Trophoblast cell (in vitro differentiated cells and primary cell): Measurements from ENCODE around the gene NUDT8.

Source experiments
- DNase-seq, 2 donors: peaks; one replicate each; pipeline ENCODE4 v3.0.0-alpha.2; 2016
- H2AFZ ChIP-seq: 2 replicates; pipeline ENCODE4 v1.6.1; 2013; ENCODE audit warnings: low read length, moderate library complexity, mild to moderate bottlenecking; ENCODE audit not compliant: insufficient read depth, poor library complexity
- H2AK5ac ChIP-seq: 2 replicates; pipeline ENCODE4 v1.6.1; 2013; ENCODE audit warnings: mild to moderate bottlenecking, low read length
- H2BK120ac ChIP-seq: 2 replicates; pipeline ENCODE4 v1.6.1; 2013; ENCODE audit warnings: low read length, mild to moderate bottlenecking, moderate library complexity; ENCODE audit not compliant: insufficient read depth, poor library complexity
- H2BK12ac ChIP-seq: 2 replicates; pipeline ENCODE4 v1.6.1; 2013; ENCODE audit warnings: mild to moderate bottlenecking, low read length, moderate library complexity
- H2BK5ac ChIP-seq: 2 replicates; pipeline ENCODE4 v1.6.1; 2013; ENCODE audit warnings: low read length, low read depth, moderate library complexity, mild to moderate bottlenecking; ENCODE audit not compliant: poor library complexity
- H3K14ac ChIP-seq: 2 replicates; pipeline ENCODE4 v1.6.1; 2013; ENCODE audit warnings: mild to moderate bottlenecking, low read length
- H3K18ac ChIP-seq: 2 replicates; pipeline ENCODE4 v1.6.1; 2013; ENCODE audit warnings: mild to moderate bottlenecking, low read length
- H3K23ac ChIP-seq: 2 replicates; pipeline ENCODE4 v1.6.1; 2013; ENCODE audit warnings: low read length
- H3K27ac ChIP-seq: 2 replicates; pipeline ENCODE4 v1.5.1; 2013; ENCODE audit warnings: low read depth, mild to moderate bottlenecking, inconsistent platforms, low read length, moderate library complexity
- H3K27me3 ChIP-seq: 2 replicates; pipeline ENCODE4 v1.6.1; 2013; ENCODE audit warnings: inconsistent platforms, mild to moderate bottlenecking, low read length, moderate library complexity; ENCODE audit not compliant: insufficient read depth
- H3K36me3 ChIP-seq, 2 experiments: 1 replicate in 1 of 2; 2 replicates in 1 of 2; pipeline ENCODE4 v1.6.1; 2013; ENCODE audit warnings: low read length in 2 of 2, mild to moderate bottlenecking in 2 of 2, moderate library complexity in 1 of 2; ENCODE audit not compliant: insufficient read depth in 2 of 2, control insufficient read depth in 1 of 2
- H3K4ac ChIP-seq: 2 replicates; pipeline ENCODE4 v1.6.1; 2013; ENCODE audit warnings: low read depth, mild to moderate bottlenecking, low read length, moderate library complexity
- H3K4me1 ChIP-seq, 2 experiments: 1 replicate in 1 of 2; 2 replicates in 1 of 2; pipeline ENCODE4 v1.6.1; 2013; ENCODE audit warnings: low read length in 2 of 2, mild to moderate bottlenecking in 2 of 2, moderate library complexity in 1 of 2; ENCODE audit not compliant: insufficient read depth in 2 of 2, control insufficient read depth in 1 of 2
- H3K4me2 ChIP-seq: 2 replicates; pipeline ENCODE4 v1.6.1; 2013; ENCODE audit warnings: inconsistent platforms, mild to moderate bottlenecking, low read length, moderate library complexity
- H3K4me3 ChIP-seq: 2 replicates; pipeline ENCODE4 v1.5.1; 2013; ENCODE audit warnings: mild to moderate bottlenecking, low read depth, low read length, inconsistent platforms
- H3K79me1 ChIP-seq: one replicate; pipeline ENCODE4 v1.6.1; 2013; ENCODE audit warnings: low read length
- H3K79me2 ChIP-seq: 2 replicates; pipeline ENCODE4 v1.6.1; 2013; ENCODE audit warnings: low read length, mild to moderate bottlenecking; ENCODE audit not compliant: control insufficient read depth, insufficient read depth, poor library complexity
- H3K9ac ChIP-seq: 2 replicates; pipeline ENCODE4 v1.6.1; 2013; ENCODE audit warnings: mild to moderate bottlenecking, low read length
- H3K9me3 ChIP-seq: 2 replicates; pipeline ENCODE4 v1.6.1; 2013; ENCODE audit warnings: low read depth, mild to moderate bottlenecking, control low read depth, inconsistent platforms, low read length; ENCODE audit not compliant: insufficient read depth
- H4K12ac ChIP-seq: 2 replicates; pipeline ENCODE4 v1.6.1; 2013; ENCODE audit warnings: low read depth, mild to moderate bottlenecking, low read length, moderate library complexity
- H4K8ac ChIP-seq: 2 replicates; pipeline ENCODE4 v1.6.1; 2013; ENCODE audit warnings: low read depth, mild to moderate bottlenecking, low read length, moderate library complexity
- H4K91ac ChIP-seq: one replicate; pipeline ENCODE4 v1.6.1; 2013; ENCODE audit warnings: low read depth, mild to moderate bottlenecking, low read length, moderate library complexity
- WGBS: extraction: QIAGEN DNeasy Blood & Tissue Kit; methylation state at CpG from one replicate; pipeline ENCODE4 v1.1.7; 2013; ENCODE audit warnings: missing lambda C conversion rate; ENCODE audit not compliant: insufficient read length, insufficient coverage; ENCODE audit errors: extremely low coverage; 5-methylcytosine and 5-hydroxymethylcytosine counted together

Gene NUDT8

GRCh38 chr11:67635231-67635521, 5.4 kb upstream of the NUDT8 start:
- Histone ChIP-seq H3K23ac (no peak overlapping the region), H4K91ac (no peak overlapping the region), H3K79me1 (peaks cover 4% of the 10 kb centered on the region), H3K79me2 (no peaks in the 10 kb centered on the region), H3K4me2 (no peak overlapping the region), H2BK120ac (no peak overlapping the region), H2BK12ac (no peak overlapping the region), H3K4ac (no peak overlapping the region), H2AK5ac (no peak overlapping the region), H3K27ac (no peak overlapping the region), H3K9ac (no peak overlapping the region), H3K9me3 (peaks cover 7% of the 10 kb centered on the region), H2AFZ (no peak overlapping the region), H3K18ac (no peak overlapping the region), H3K4me1 (peaks cover 4 to 5% of the 10 kb centered on the region in 2 experiments), H4K8ac (no peak overlapping the region), H3K27me3 (no peaks in the 10 kb centered on the region), H3K36me3 (no peaks in the 10 kb centered on the region), H3K4me3 (no peak overlapping the region), H2BK5ac (no peak overlapping the region), H4K12ac (no peak overlapping the region), H3K14ac (no peak overlapping the region)
- no peak for DNase-seq
- WGBS: no CpG with 5 or more reads among the region's 4 CpGs

DNA sequence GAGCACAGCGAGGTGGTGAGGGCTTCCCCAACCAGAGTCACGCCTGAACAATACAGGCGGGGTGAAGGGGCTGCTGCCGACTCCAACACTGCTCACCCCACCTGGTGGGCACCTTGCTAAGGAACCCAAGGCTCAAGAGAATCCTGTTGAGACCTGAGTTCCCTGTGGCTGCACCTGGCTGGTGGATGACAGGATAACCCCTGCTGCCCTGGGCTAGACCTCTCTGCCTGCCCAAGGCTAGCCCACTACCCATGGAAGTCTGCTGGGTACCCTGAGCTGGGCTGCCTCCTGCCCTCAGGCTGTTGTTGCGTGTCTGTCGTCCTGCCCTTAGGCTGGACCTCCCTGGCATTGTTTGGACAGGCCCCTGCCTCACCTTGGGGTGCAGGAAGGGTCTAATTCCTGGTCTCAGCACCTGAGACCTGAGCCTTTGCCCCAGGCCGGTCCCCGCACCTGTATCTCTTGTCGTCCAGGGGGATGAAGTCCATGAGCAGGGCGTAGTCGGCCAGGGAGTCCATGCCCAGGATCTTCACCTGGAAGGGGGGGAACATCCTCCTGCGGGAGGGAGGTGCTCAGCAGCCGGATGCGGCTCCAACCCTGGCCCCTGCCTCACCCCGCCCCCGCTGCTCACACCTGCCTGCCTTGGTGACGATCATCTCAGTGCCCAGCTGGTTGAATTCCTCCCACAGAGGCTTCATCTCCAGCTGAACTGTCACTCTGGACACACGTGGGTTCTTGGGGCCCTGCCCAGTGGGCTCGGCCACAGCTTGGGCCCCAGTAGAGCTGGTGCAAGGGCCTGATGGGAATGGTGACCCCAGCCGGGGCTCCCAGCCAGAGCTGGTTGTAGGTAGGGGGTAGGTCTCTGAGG, 4.9 kb upstream of the NUDT8 start:
- Histone ChIP-seq H3K4me3 (no peak overlapping the region), H2AK5ac (no peak overlapping the region), H2BK5ac (no peak overlapping the region), H3K27ac (no peak overlapping the region), H2AFZ (no peak overlapping the region), H4K91ac (no peak overlapping the region), H4K12ac (no peak overlapping the region), H3K14ac (no peak overlapping the region), H3K23ac (no peak overlapping the region), H3K4me2 (no peak overlapping the region), H3K79me2 (peaks cover under 1% of the 10 kb centered on the region), H3K9ac (no peak overlapping the region), H3K36me3 (no peaks in the 10 kb centered on the region), H3K18ac (no peak overlapping the region), H3K79me1 (peaks cover 6% of the 10 kb centered on the region), H2BK120ac (no peak overlapping the region), H3K4me1 (peaks cover 4 to 6% of the 10 kb centered on the region in 2 experiments), H3K4ac (no peak overlapping the region), H3K9me3 (peaks cover 7% of the 10 kb centered on the region), H4K8ac (no peak overlapping the region), H2BK12ac (no peak overlapping the region), H3K27me3 (no peaks in the 10 kb centered on the region)
- WGBS: no CpG with 5 or more reads among the region's 20 CpGs
- no peak for DNase-seq

DNA sequence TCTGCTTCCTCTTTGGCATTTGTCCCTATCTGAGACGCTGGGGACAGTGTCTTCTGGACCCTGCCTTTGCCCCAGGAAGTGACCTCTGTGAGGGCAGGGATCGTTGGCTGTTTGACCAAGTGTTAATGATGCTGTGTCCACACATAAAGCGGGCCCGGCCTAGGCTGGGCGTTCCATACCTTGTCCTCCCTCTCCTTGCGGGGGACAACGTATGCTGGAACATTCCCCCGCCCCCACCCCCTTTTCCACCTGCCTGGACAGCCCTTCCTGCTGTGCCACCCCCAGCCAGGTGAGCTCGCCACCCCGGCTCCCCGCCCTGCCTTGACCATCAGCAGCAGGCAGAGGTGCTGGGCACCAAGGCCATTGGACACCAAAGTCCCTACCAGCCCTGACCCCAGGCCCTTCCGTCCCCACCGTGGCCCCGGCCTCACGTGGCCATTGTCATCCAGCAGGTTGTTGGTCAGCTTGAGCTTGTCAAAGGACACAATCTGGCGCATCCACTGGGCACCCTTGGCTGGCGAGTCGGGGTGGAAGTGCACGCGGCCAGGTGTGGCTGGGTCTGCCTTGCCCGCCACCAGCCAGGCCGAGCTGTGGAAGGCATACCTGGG, 4.1 kb upstream of the NUDT8 start:
- no peak overlapping the region for H2BK5ac ChIP-seq
- peaks cover 2% of the 10 kb centered on the region for H3K79me2 ChIP-seq
- H2AFZ ChIP-seq: no peak overlapping the region
- H3K4me1 ChIP-seq: peaks cover 7 to 10% of the 10 kb centered on the region in 2 experiments
- no peak overlapping the region for H4K12ac ChIP-seq
- no peak overlapping the region for H2BK120ac ChIP-seq
- no peak overlapping the region for H2BK12ac ChIP-seq
- H3K27me3 ChIP-seq: no peaks in the 10 kb centered on the region
- peaks cover 4% of the 10 kb centered on the region for H3K9me3 ChIP-seq
- H3K4me2 ChIP-seq: no peak overlapping the region
- H4K8ac ChIP-seq: no peak overlapping the region
- H3K27ac ChIP-seq: no peak overlapping the region
- no CpG with 5 or more reads among the region's 22 CpGs for WGBS
- no peak for DNase-seq
- H2AK5ac ChIP-seq: no peak overlapping the region
- H3K36me3 ChIP-seq: no peaks in the 10 kb centered on the region
- no peak overlapping the region for H3K4me3 ChIP-seq
- H3K4ac ChIP-seq: no peak overlapping the region
- H3K18ac ChIP-seq: no peak overlapping the region
- no peak overlapping the region for H3K14ac ChIP-seq
- no peak overlapping the region for H3K23ac ChIP-seq
- peaks cover 9% of the 10 kb centered on the region for H3K79me1 ChIP-seq
- H3K9ac ChIP-seq: no peak overlapping the region
- H4K91ac ChIP-seq: no peak overlapping the region

DNA sequence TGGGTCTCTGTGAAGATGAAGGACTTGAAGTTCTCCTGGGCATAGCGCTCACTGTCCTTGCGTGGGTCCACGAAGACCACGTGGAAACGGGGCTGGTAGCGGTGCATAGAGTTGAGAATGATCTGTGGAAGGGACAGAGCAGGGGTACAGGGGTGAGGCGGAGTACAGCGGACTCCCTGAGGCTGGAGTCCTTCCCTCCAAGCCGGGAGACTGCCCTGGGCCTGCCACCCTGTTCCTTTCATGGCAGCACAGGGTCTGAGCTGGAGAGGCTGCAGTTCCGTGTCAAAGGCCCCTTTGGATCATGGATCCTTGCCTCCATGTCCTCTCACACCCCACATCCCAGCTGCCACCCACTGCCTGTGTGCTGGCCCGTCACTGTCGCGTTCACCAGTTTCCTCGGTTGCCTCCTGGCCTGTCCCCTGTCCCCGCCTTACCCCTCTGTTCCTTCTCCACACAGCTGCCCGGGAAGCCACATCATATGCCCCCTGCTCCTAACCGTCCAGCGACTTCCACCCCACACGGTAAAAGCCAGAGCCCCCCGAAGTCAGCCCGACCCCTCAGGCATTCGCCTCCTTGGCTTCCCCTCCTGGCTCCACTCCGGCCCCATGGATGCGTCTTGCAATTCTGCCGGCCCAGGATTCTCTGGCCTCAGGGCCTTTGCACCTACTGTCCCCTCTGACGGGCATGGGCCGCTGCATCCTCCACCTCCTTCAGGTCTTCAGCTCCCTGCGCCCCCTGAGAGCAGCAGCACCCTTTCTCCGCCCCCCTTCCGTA, 3.4 kb upstream of the NUDT8 start:
- no peak overlapping the region for H4K12ac ChIP-seq
- peaks cover 7 to 10% of the 10 kb centered on the region in 2 experiments for H3K4me1 ChIP-seq
- no peak overlapping the region for H3K23ac ChIP-seq
- H3K4me3 ChIP-seq: no peak overlapping the region
- H2BK5ac ChIP-seq: no peak overlapping the region
- no peak overlapping the region for H3K4ac ChIP-seq
- H3K79me1 ChIP-seq: peaks cover 9% of the 10 kb centered on the region
- no peak overlapping the region for H2AFZ ChIP-seq
- no peak overlapping the region for H3K9ac ChIP-seq
- H2AK5ac ChIP-seq: peak overlapping the region; percentile 26
- peaks cover 2% of the 10 kb centered on the region for H3K9me3 ChIP-seq
- H4K8ac ChIP-seq: no peak overlapping the region
- no peak overlapping the region for H4K91ac ChIP-seq
- H2BK120ac ChIP-seq: no peak overlapping the region
- no peaks in the 10 kb centered on the region for H3K27me3 ChIP-seq
- no peak for DNase-seq
- no peaks in the 10 kb centered on the region for H3K36me3 ChIP-seq
- no peak overlapping the region for H3K27ac ChIP-seq
- H3K79me2 ChIP-seq: peaks cover 2% of the 10 kb centered on the region
- no peak overlapping the region for H3K4me2 ChIP-seq
- WGBS: no CpG with 5 or more reads among the region's 30 CpGs
- H3K14ac ChIP-seq: no peak overlapping the region
- no peak overlapping the region for H3K18ac ChIP-seq
- no peak overlapping the region for H2BK12ac ChIP-seq
